Ovary (tissue), 9 donors: ENCODE results near the gene SLC22A3. TPM values are rescaled to one million over a fixed set of nuclear protein-coding genes. Genes with fewer than 3 reads are reported as not detected.

Experiments
- DNase-seq, 5 donors: peaks; one replicate each; pipeline ENCODE4 v3.0.0-alpha.2; 2019 to 2020
- H3K27ac ChIP-seq, 2 donors: fragments of 200-600 bp; one replicate each; pipeline versions ENCODE4 v1.5.1 to v1.8.0; 2019 to 2022
- H3K27me3 ChIP-seq: fragments of 200-600 bp; one replicate; pipeline ENCODE4 v1.8.0; 2022
- H3K36me3 ChIP-seq: fragments of 200-600 bp; sonication (generic); one replicate; pipeline ENCODE4 v1.5.1; 2019
- H3K4me1 ChIP-seq: one replicate; pipeline ENCODE4 v1.8.1; 2013; ENCODE audit warnings: mild to moderate bottlenecking, moderate library complexity; ENCODE audit not compliant: insufficient read depth
- H3K4me3 ChIP-seq: fragments of 200-600 bp; sonication (generic); one replicate; pipeline ENCODE4 v1.5.1; 2017
- H3K9me3 ChIP-seq, 2 donors: fragments of 200-600 bp in 1 of 2; sonication (generic) in 1 of 2; one replicate each; pipeline versions ENCODE4 v1.5.1 to v1.8.1; 2013 to 2019; ENCODE audit warnings: mild to moderate bottlenecking in 1 of 2, moderate library complexity in 1 of 2
- EP300 ChIP-seq: sonication (generic); formaldehyde crosslinking; IDR thresholded peaks from one replicate; pipeline ENCODE4 v1.6.1; 2017; ENCODE audit warnings: antibody characterized with exemption
- POLR2A ChIP-seq: fragments of 450-650 bp; IDR thresholded peaks from one replicate; pipeline ENCODE4 v1.6.1; 2017; ENCODE audit warnings: antibody characterized with exemption, mild to moderate bottlenecking, moderate library complexity
- WGBS, 3 donors: extraction: QIAGEN DNeasy Blood & Tissue Kit in 1 of 3; methylation state at CpG; one replicate each; pipeline versions ENCODE4 v1.1.5 to v1.1.7; 2013 to 2017; 5-methylcytosine and 5-hydroxymethylcytosine counted together
- intact Hi-C, 4 donors: fragments of 100-400 bp; cut with DNase I; formaldehyde crosslinking; loops; one replicate each; pipeline versions ENCODE4 v1.11.0 to v1.15.1; 2022 to 2023
- polyA plus RNA-seq, 2 donors: library from polyadenylated mRNA; stranded (reverse); fragments of 200-250 nt in 1 of 2; fragments of 350-450 nt in 1 of 2; fragmentation: Illumina TruSeq in 1 of 2; extraction: RNeasy Lipid Tissue Mini Kit (QIAGEN cat#74804) in 1 of 2; gene quantifications; one replicate each; pipeline ENCODE4 v1.2.3, GENCODE V29; 2013 to 2014
- total RNA-seq, 7 donors: library from RNA; depleted of rRNA in 2 of 7; stranded (reverse); fragments of >200 nt in 2 of 7; fragmentation: NEBNext Ultra II Directional in 3 of 7; extraction: Animal tissue kit (Norgen Biotek cat#: 25700) in 3 of 7; gene quantifications; one replicate each; pipeline versions ENCODE4 v1.1.0 to v1.2.4, GENCODE V29; 2016 to 2023
- TF ChIP-seq, protein P1 (sequence below), 3 donors: fragments of 450-650 bp in 2 of 3; fragments of 200-600 bp in 1 of 3; IDR thresholded peaks; one replicate each; pipeline versions ENCODE4 v1.5.1 to v1.8.0; 2016 to 2022; ENCODE audit warnings: antibody characterized with exemption in 3 of 3, mild to moderate bottlenecking in 1 of 3
- donor health status: DM: no; HTN: no; CAD: no; lungs with moderate emphysema.
- donor health status: DM: no; HTN: no; CAD: no.
- donor health status: Bipolar disorder and iron deficiency.
- donor health status: DM: yes; HTN: yes; CAD: no.
- donor health status: DM: no; HTN: no; CAD: no.
- donor health status: DM: yes; HTN: yes; CAD: no.

Gene SLC22A3
- total and polyA plus RNA-seq, 9 donors = 13.5 to 42.5 (median 30.5) TPM

DNA sequence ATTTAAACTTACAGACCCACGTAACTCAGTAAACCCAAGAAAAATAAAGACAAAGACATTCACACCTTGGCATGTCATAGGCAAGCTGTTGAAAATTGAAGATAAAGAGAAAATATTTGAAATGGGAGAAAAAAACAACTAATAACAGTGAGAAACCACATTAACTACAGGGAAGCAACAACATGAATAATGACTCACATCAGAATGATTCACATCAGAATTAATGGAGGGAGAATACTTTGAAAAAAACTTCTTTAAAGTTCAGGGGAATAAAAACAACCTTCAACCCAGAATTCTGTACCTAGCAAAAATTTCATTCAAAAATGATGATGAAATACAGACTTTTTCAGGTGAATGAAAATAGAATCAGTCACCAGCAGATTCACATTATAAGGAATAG lies 32.9 kb upstream of the SLC22A3 start:
- H3K4me1 ChIP-seq = no peaks in the 10 kb centered on the region
- WGBS, 3 donors = 81 to 91% (median 83%) methylated on average over 1 of the region's 1 CpG
- H3K4me3 ChIP-seq = no peak overlapping the region
- TF ChIP-seq POLR2A = no peak
- TF ChIP-seq EP300 = no peak
- TF ChIP-seq, protein P1, sequence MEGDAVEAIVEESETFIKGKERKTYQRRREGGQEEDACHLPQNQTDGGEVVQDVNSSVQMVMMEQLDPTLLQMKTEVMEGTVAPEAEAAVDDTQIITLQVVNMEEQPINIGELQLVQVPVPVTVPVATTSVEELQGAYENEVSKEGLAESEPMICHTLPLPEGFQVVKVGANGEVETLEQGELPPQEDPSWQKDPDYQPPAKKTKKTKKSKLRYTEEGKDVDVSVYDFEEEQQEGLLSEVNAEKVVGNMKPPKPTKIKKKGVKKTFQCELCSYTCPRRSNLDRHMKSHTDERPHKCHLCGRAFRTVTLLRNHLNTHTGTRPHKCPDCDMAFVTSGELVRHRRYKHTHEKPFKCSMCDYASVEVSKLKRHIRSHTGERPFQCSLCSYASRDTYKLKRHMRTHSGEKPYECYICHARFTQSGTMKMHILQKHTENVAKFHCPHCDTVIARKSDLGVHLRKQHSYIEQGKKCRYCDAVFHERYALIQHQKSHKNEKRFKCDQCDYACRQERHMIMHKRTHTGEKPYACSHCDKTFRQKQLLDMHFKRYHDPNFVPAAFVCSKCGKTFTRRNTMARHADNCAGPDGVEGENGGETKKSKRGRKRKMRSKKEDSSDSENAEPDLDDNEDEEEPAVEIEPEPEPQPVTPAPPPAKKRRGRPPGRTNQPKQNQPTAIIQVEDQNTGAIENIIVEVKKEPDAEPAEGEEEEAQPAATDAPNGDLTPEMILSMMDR (IDR thresholded peaks at IDR 0.05) = no peak
- H3K27me3 ChIP-seq = no peaks in the 10 kb centered on the region
- intact Hi-C loops = no loop called here
- no peaks in the 10 kb centered on the region for H3K9me3 ChIP-seq
- no peak for DNase-seq
- H3K27ac ChIP-seq = no peak overlapping the region
- no peaks in the 10 kb centered on the region for H3K36me3 ChIP-seq

- intact Hi-C loops = no loop called here
- no peaks in the 10 kb centered on the region for H3K9me3 ChIP-seq
- H3K27ac ChIP-seq = no peak overlapping the region
- TF ChIP-seq, protein P1 (IDR thresholded peaks at IDR 0.05) = no peak
- TF ChIP-seq POLR2A (no peak), EP300 (no peak)
- no peak overlapping the region for H3K4me3 ChIP-seq
- H3K36me3 ChIP-seq = no peaks in the 10 kb centered on the region
- DNase-seq = no peak
- no peaks in the 10 kb centered on the region for H3K4me1 ChIP-seq
- no peaks in the 10 kb centered on the region for H3K27me3 ChIP-seq
Measured at GRCh38 chr6:160316261-160316660, 31.9 kb upstream of the SLC22A3 start.

- Histone ChIP-seq H3K36me3 (no peaks in the 10 kb centered on the region), H3K4me3 (no peak overlapping the region), H3K27ac (no peak overlapping the region), H3K4me1 (no peaks in the 10 kb centered on the region), H3K9me3 (no peaks in the 10 kb centered on the region), H3K27me3 (no peaks in the 10 kb centered on the region)
- no peak for TF ChIP-seq POLR2A
- TF ChIP-seq, protein P1 (IDR thresholded peaks at IDR 0.05) = no peak
- no peak for TF ChIP-seq EP300
- 90 to 93% (median 92%) methylated on average over 1 of the region's 1 CpG for WGBS, 3 donors
- DNase-seq = no peak
- intact Hi-C loops = no loop called here
Measured at GRCh38 chr6:160319246-160319645, 28.9 kb upstream of the SLC22A3 start.

DNA sequence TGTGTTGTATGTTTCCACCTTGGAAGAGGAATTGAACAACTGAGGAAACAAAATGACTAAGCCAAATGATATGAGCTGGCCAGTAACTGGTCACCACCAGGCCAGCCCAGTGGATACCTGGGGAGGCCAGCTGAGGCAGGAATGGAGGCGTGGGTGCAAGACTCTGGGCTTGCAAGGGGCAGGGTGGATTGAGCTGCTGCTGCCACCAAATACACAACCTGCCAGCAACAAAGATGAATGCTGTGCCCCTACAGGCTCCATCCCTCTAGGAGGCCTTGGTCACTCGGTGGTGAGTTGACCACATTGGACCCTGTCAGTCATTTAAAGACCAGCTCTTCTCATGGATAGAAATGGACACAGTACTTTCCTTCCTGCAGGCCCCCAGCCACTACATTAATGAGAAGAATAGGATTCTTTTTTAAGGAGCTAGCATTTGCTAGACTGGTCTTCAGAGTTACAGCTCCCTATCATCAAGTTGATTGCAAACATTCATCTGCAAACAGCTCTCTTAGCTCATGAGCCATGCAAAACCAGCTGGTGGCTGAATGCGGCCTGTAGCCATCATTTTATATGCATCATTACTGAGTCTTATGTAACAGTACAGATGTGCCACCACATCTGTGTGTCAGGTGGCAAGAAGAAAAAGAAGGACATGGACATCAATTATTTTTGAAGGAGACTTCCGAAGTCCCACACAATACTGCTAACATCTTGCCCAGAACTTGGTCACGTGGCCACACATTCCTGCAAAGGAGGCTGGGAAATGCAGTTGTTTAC lies 26.3 kb upstream of the SLC22A3 start:
- Histone ChIP-seq H3K36me3 (no peaks in the 10 kb centered on the region), H3K9me3 (no peaks in the 10 kb centered on the region), H3K4me1 (no peaks in the 10 kb centered on the region), H3K4me3 (no peak overlapping the region), H3K27ac (no peak overlapping the region), H3K27me3 (no peaks in the 10 kb centered on the region)
- WGBS, 3 donors = 81 to 93% (median 88%) methylated on average over 5 of the region's 5 CpGs
- no peak for DNase-seq
- intact Hi-C loops = no loop called here
- TF ChIP-seq, protein P1 (IDR thresholded peaks at IDR 0.05) = no peak
- no peak for TF ChIP-seq EP300
- TF ChIP-seq POLR2A = no peak
